ENCODE data around the gene SHC2.
A peak's percentile ranks its signal among the peaks of the same experiment; 100 is the strongest.
"Not testable (repeated sequence)": the region's sequence is repeated elsewhere in the genome, so short reads cannot be mapped to it uniquely, and the experiment has no call there.

The SHC2 gene

GRCh38 chr19:468587-469256, 7.9 kb upstream of the SHC2 start:
- no peak for DNase-seq

- no peak for DNase-seq
Measured at GRCh38 chr19:467554-467953, 6.7 kb upstream of the SHC2 start.

- DNase-seq = no peak
Measured at GRCh38 chr19:465056-465816, 4.4 kb upstream of the SHC2 start.

- no peak for DNase-seq
Measured at GRCh38 chr19:464208-464545, 3.3 kb upstream of the SHC2 start.

GRCh38 chr19:463483-464207, 2.8 kb upstream of the SHC2 start:
- no peak for DNase-seq

- peak; percentile 78 for DNase-seq
Measured at GRCh38 chr19:461721-462551, 1.1 kb upstream of the SHC2 start.

GRCh38 chr19:459724-460511, 915 bp downstream of the SHC2 start:
- DNase-seq = peak; percentile 69

GRCh38 chr19:458091-459042, 2.5 kb downstream of the SHC2 start:
- DNase-seq = no peak

- no peak for DNase-seq
Measured at GRCh38 chr19:457636-458035, 3.2 kb downstream of the SHC2 start.

- DNase-seq = no peak
Measured at GRCh38 chr19:456547-457110, 4.2 kb downstream of the SHC2 start.

GRCh38 chr19:455851-456546, 4.8 kb downstream of the SHC2 start:
- no peak for DNase-seq

- DNase-seq = no peak
Measured at GRCh38 chr19:455031-455705, 5.7 kb downstream of the SHC2 start.

GRCh38 chr19:453606-454005, 7.2 kb downstream of the SHC2 start:
- DNase-seq = no peak

- DNase-seq = no peak
Measured at GRCh38 chr19:452829-453228, 8.0 kb downstream of the SHC2 start.

GRCh38 chr19:450912-451481, 9.8 kb downstream of the SHC2 start:
- not testable (repeated sequence) for DNase-seq

GRCh38 chr19:449916-450315, 10.9 kb downstream of the SHC2 start:
- no peak for DNase-seq

- DNase-seq = no peak
Measured at GRCh38 chr19:447816-448560, 12.8 kb downstream of the SHC2 start.

- DNase-seq = no peak
Measured at GRCh38 chr19:447064-447426, 13.8 kb downstream of the SHC2 start.

Data from NCI-H2171 treated with DMSO at 0.1 percent for 48 hours (cell line).